OCI-LY7 (cell line): ENCODE results near the gene CENPC. TPM values are rescaled to one million over a fixed set of nuclear protein-coding genes. Genes with fewer than 3 reads are reported as not detected.

Experiments used
- BruUV-seq: library from RNA; stranded (reverse); fragments of 400-500 nt; replicated peaks from 2 replicates; lab custom pipeline; 2021; lab: Mats Ljungman, UMichigan
- CTCF ChIA-PET: fragments of 300-600 bp; sonication (Branson Sonifier 250); formaldehyde crosslinking; loops from one replicate; lab custom pipeline; 2022; ENCODE audit warnings: antibody characterized with exemption; ENCODE audit not compliant: unreplicated experiment; lab: Charles Lee
- POLR2A ChIA-PET: fragments of 300-600 bp; sonication (Branson Sonifier 250); formaldehyde crosslinking; loops from one replicate; lab custom pipeline; 2022; ENCODE audit warnings: antibody characterized with exemption; lab: Charles Lee
- DNase-seq: peaks from one replicate; pipeline ENCODE4 v3.0.0-alpha.2; 2015; ENCODE audit warnings: low spot score
- H2AFZ ChIP-seq: fragments of 200-600 bp; sonication (generic), shearing (Covaris generic); 2 replicates; pipeline ENCODE4 v1.6.1; 2014; ENCODE audit warnings: mild to moderate bottlenecking, antibody characterized with exemption, low read length, moderate library complexity
- H3K27ac ChIP-seq: fragments of 200-600 bp; sonication (generic); 2 replicates; pipeline ENCODE4 v1.5.1; 2014; ENCODE audit warnings: mixed run types, low read depth, mild to moderate bottlenecking, moderate library complexity, low read length, inconsistent platforms; ENCODE audit not compliant: poor library complexity, severe bottlenecking
- H3K36me3 ChIP-seq: fragments of 200-600 bp; sonication (generic); 2 replicates; pipeline ENCODE4 v1.6.1; 2014; ENCODE audit warnings: mild to moderate bottlenecking, antibody characterized with exemption, low read length, moderate library complexity, mixed read lengths; ENCODE audit not compliant: insufficient read depth
- H3K4me1 ChIP-seq: fragments of 200-600 bp; sonication (generic); 2 replicates; pipeline ENCODE4 v1.5.1; 2014; ENCODE audit warnings: mild to moderate bottlenecking, low read length; ENCODE audit not compliant: insufficient read depth, poor library complexity, severe bottlenecking
- H3K4me2 ChIP-seq: fragments of 200-600 bp; sonication (generic); 2 replicates; pipeline ENCODE4 v1.6.1; 2014; ENCODE audit warnings: mild to moderate bottlenecking, low read length
- H3K4me3 ChIP-seq: fragments of 200-600 bp; sonication (generic); 2 replicates; pipeline ENCODE4 v1.5.1; 2014; ENCODE audit warnings: mild to moderate bottlenecking, low read depth, low read length; ENCODE audit not compliant: poor library complexity, severe bottlenecking
- H3K79me2 ChIP-seq: fragments of 200-600 bp; sonication (generic); 2 replicates; pipeline ENCODE4 v1.6.1; 2016; ENCODE audit warnings: low read depth, mild to moderate bottlenecking, low read length, moderate library complexity, mixed read lengths; ENCODE audit not compliant: insufficient read depth
- H3K9me2 ChIP-seq: fragments of 200-600 bp; sonication (generic); 2 replicates; pipeline ENCODE4 v1.6.1; 2016; ENCODE audit warnings: mild to moderate bottlenecking, low read length, mixed read lengths; ENCODE audit not compliant: insufficient read depth
- H3K9me3 ChIP-seq: fragments of 200-600 bp; sonication (generic); 2 replicates; pipeline ENCODE4 v1.6.1; 2014; ENCODE audit warnings: mild to moderate bottlenecking, mixed run types, low read length, mixed read lengths
- H4K20me1 ChIP-seq: fragments of 200-600 bp; sonication (generic); 2 replicates; pipeline ENCODE4 v1.6.1; 2014; ENCODE audit warnings: mild to moderate bottlenecking, antibody characterized with exemption, low read length, moderate library complexity, mixed read lengths; ENCODE audit not compliant: insufficient read depth
- EZH2phosphoT487 ChIP-seq: fragments of 200-600 bp; sonication (generic); IDR thresholded peaks from 2 replicates; pipeline ENCODE4 v1.6.1; 2018; ENCODE audit warnings: low read depth, borderline replicate concordance, mild to moderate bottlenecking, mixed run types, antibody characterized with exemption, low read length, moderate library complexity, mixed read lengths
- intact Hi-C: fragments of 100-400 bp; cut with micrococcal nuclease; formaldehyde crosslinking; loops from one replicate; pipeline ENCODE4 v1.10.0; 2022; ENCODE audit not compliant: unreplicated experiment
- total RNA-seq, 2 experiments: library from RNA; depleted of rRNA in 1 of 2; stranded (reverse); fragments of >200 nt in 1 of 2; shearing (Covaris generic) in 1 of 2; gene quantifications; 2 replicates each; pipeline ENCODE4 v1.2.3, GENCODE V29; 2014 to 2022
- TF ChIP-seq, protein P1 (sequence below): fragments of 200-600 bp; sonication (generic); conservative IDR thresholded peaks from 2 replicates; pipeline ENCODE4 v1.5.1; 2014; ENCODE audit warnings: mild to moderate bottlenecking, antibody characterized with exemption, low read length, moderate library complexity, mixed read lengths

The CENPC gene
- total RNA-seq, 2 experiments from 2014 or later = 46.2 to 55.4 TPM

DNA sequence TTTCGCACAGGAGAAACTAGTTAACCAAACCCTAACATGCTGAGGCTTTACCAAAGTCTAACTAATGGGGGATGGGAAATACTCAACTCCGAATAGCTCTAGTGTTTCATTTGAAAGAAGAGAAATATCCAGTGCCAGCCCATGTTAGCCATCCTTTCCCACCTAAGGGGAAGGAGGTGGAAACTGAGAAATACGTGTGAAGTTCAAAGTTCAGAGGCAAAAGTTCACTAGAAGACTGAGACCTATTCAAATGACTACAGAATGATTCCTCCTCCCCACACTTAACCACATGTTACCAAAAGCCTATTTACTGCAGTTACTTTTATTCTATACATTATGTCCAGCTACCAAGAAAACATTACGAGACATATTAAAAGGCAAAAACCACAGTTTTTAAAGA is 106.3 kb downstream of the CENPC start:
- H2AFZ ChIP-seq = no peak overlapping the region

GRCh38 chr4:67437974-67438713 is 107.2 kb downstream of the CENPC start:
- H3K4me2 ChIP-seq = no peak overlapping the region

More for the DNA sequence above, 106.3 kb downstream of the CENPC start:
- no peaks in the 10 kb centered on the region for H3K36me3 ChIP-seq
- POLR2A ChIA-PET = no interaction called here
- H3K9me2 ChIP-seq = no peaks in the 10 kb centered on the region
- no peak overlapping the region for H3K27ac ChIP-seq
- TF ChIP-seq, protein P1, sequence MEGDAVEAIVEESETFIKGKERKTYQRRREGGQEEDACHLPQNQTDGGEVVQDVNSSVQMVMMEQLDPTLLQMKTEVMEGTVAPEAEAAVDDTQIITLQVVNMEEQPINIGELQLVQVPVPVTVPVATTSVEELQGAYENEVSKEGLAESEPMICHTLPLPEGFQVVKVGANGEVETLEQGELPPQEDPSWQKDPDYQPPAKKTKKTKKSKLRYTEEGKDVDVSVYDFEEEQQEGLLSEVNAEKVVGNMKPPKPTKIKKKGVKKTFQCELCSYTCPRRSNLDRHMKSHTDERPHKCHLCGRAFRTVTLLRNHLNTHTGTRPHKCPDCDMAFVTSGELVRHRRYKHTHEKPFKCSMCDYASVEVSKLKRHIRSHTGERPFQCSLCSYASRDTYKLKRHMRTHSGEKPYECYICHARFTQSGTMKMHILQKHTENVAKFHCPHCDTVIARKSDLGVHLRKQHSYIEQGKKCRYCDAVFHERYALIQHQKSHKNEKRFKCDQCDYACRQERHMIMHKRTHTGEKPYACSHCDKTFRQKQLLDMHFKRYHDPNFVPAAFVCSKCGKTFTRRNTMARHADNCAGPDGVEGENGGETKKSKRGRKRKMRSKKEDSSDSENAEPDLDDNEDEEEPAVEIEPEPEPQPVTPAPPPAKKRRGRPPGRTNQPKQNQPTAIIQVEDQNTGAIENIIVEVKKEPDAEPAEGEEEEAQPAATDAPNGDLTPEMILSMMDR = no peak
- no peak for TF ChIP-seq EZH2phosphoT487
- intact Hi-C loops = no loop called here
- no TSS peak for BruUV-seq
- no peaks in the 10 kb centered on the region for H3K79me2 ChIP-seq
- H3K9me3 ChIP-seq = no peaks in the 10 kb centered on the region
- no peak overlapping the region for H3K4me2 ChIP-seq
- no peak for DNase-seq
- no peaks in the 10 kb centered on the region for H3K4me1 ChIP-seq
- no peaks in the 10 kb centered on the region for H4K20me1 ChIP-seq
- CTCF ChIA-PET = no interaction called here
- no peak overlapping the region for H3K4me3 ChIP-seq

More at GRCh38 chr4:67437974-67438713, 107.2 kb downstream of the CENPC start:
- ChIA-PET CTCF (no interaction called here), POLR2A (no interaction called here)
- H4K20me1 ChIP-seq = no peaks in the 10 kb centered on the region
- no peaks in the 10 kb centered on the region for H3K79me2 ChIP-seq
- BruUV-seq = no TSS peak
- intact Hi-C loops = no loop called here
- TF ChIP-seq, protein P1 = no peak
- TF ChIP-seq EZH2phosphoT487 = no peak
- no peaks in the 10 kb centered on the region for H3K36me3 ChIP-seq
- H3K4me1 ChIP-seq = no peaks in the 10 kb centered on the region
- no peaks in the 10 kb centered on the region for H3K9me2 ChIP-seq
- H2AFZ ChIP-seq = no peak overlapping the region
- DNase-seq = no peak
- no peak overlapping the region for H3K4me3 ChIP-seq
- H3K27ac ChIP-seq = no peak overlapping the region
- no peaks in the 10 kb centered on the region for H3K9me3 ChIP-seq
